IgD-negative memory B cell (primary cell): Measurements from ENCODE around the gene TBXAS1. TPM values are rescaled to one million over a fixed set of nuclear protein-coding genes. Genes with fewer than 3 reads are reported as not detected.
A peak's percentile ranks its signal among the peaks of the same experiment; 100 is the strongest.

Experiments
- H3K27ac Mint-ChIP-seq, 3 donors: one replicate each; pipeline ENCODE4 v1.8.0; 2020 to 2022; ENCODE audit warnings: mild to moderate bottlenecking in 3 of 3, mixed read lengths in 3 of 3, moderate library complexity in 1 of 3
- H3K27me3 Mint-ChIP-seq: one replicate; pipeline ENCODE4 v1.8.0; 2021; ENCODE audit warnings: mixed read lengths
- H3K36me3 Mint-ChIP-seq: one replicate; pipeline ENCODE4 v1.8.0; 2020; ENCODE audit warnings: mild to moderate bottlenecking, mixed read lengths
- H3K4me1 Mint-ChIP-seq, 3 donors: one replicate each; pipeline ENCODE4 v1.8.0; 2020 to 2022; ENCODE audit warnings: mixed read lengths in 3 of 3, mild to moderate bottlenecking in 1 of 3
- H3K4me3 Mint-ChIP-seq, 4 donors: one replicate each; pipeline ENCODE4 v1.8.0; 2020 to 2022; ENCODE audit warnings: mild to moderate bottlenecking in 4 of 4, mixed read lengths in 4 of 4, moderate library complexity in 3 of 4
- H3K9me3 Mint-ChIP-seq, 3 donors: one replicate each; pipeline ENCODE4 v1.8.0; 2020 to 2021; ENCODE audit warnings: mixed read lengths in 3 of 3, mild to moderate bottlenecking in 1 of 3
- polyA plus RNA-seq: library from polyadenylated mRNA; unstranded; fragments of 300-500 nt; fragmentation: Illumina TruSeq; gene quantifications from one replicate; pipeline ENCODE4 v1.2.3, GENCODE V29; 2021

TBXAS1 gene
- polyA plus RNA-seq, 1 donor from 2014 or later: 16.7 TPM

- Mint-ChIP-seq H3K27ac (no peak overlapping the region), H3K4me1 (peaks cover 5 to 9% (median 6%) of the 10 kb centered on the region in 3 donors), H3K9me3 (no peaks in the 10 kb centered on the region), H3K4me3 (no peak overlapping the region), H3K36me3 (peaks cover 5% of the 10 kb centered on the region), H3K27me3 (no peaks in the 10 kb centered on the region)
Observed at GRCh38 chr7:140028311-140028710, 199.2 kb downstream of the TBXAS1 start.

GRCh38 chr7:140029072-140029471 is 200.0 kb downstream of the TBXAS1 start:
- Mint-ChIP-seq H3K36me3 (peaks cover 3% of the 10 kb centered on the region), H3K4me1 (peaks cover 5 to 12% (median 6%) of the 10 kb centered on the region in 3 donors), H3K27me3 (no peaks in the 10 kb centered on the region), H3K27ac (no peak overlapping the region), H3K4me3 (no peak overlapping the region), H3K9me3 (no peaks in the 10 kb centered on the region)

GRCh38 chr7:140031364-140031763 is 202.3 kb downstream of the TBXAS1 start:
- H3K36me3 Mint-ChIP-seq: peaks cover 2% of the 10 kb centered on the region
- peak overlapping the region in 1 of 3 donors; percentile 78 for H3K27ac Mint-ChIP-seq
- peaks cover 8 to 15% (median 9%) of the 10 kb centered on the region in 3 donors for H3K4me1 Mint-ChIP-seq
- no peaks in the 10 kb centered on the region for H3K9me3 Mint-ChIP-seq
- H3K27me3 Mint-ChIP-seq: no peaks in the 10 kb centered on the region
- no peak overlapping the region for H3K4me3 Mint-ChIP-seq

- Mint-ChIP-seq H3K27ac (peak overlapping the region in 1 of 3 donors; percentile 39), H3K36me3 (peaks cover 1% of the 10 kb centered on the region), H3K4me1 (peaks cover 14 to 19% (median 18%) of the 10 kb centered on the region in 3 donors)
Observed at GRCh38 chr7:140033036-140033435, 204.0 kb downstream of the TBXAS1 start.

GRCh38 chr7:140033779-140034363 is 204.8 kb downstream of the TBXAS1 start:
- Mint-ChIP-seq H3K27ac (peak overlapping the region in 1 of 3 donors; percentile 39), H3K27me3 (no peaks in the 10 kb centered on the region), H3K4me1 (peaks cover 14 to 19% (median 18%) of the 10 kb centered on the region in 3 donors), H3K4me3 (peak overlapping the region in 1 of 4 donors; percentile 33), H3K36me3 (peaks cover 1% of the 10 kb centered on the region), H3K9me3 (no peaks in the 10 kb centered on the region)

More at GRCh38 chr7:140033036-140033435, 204.0 kb downstream of the TBXAS1 start:
- Mint-ChIP-seq H3K4me3 (no peak overlapping the region), H3K9me3 (no peaks in the 10 kb centered on the region), H3K27me3 (no peaks in the 10 kb centered on the region)

- Mint-ChIP-seq H3K27ac (no peak overlapping the region), H3K9me3 (no peaks in the 10 kb centered on the region), H3K36me3 (peaks cover 1% of the 10 kb centered on the region), H3K27me3 (no peaks in the 10 kb centered on the region), H3K4me1 (peaks cover 14 to 19% (median 18%) of the 10 kb centered on the region in 3 donors), H3K4me3 (no peak overlapping the region)
Observed at GRCh38 chr7:140034421-140034820, 205.4 kb downstream of the TBXAS1 start.

GRCh38 chr7:140035400-140036223 is 206.5 kb downstream of the TBXAS1 start:
- Mint-ChIP-seq H3K9me3 (no peaks in the 10 kb centered on the region), H3K27ac (peak overlapping the region in 1 of 3 donors; percentile 82), H3K4me1 (peaks cover 14 to 19% (median 18%) of the 10 kb centered on the region in 3 donors), H3K36me3 (peaks cover 1% of the 10 kb centered on the region), H3K4me3 (peak overlapping the region in 1 of 4 donors; percentile 43), H3K27me3 (no peaks in the 10 kb centered on the region)

GRCh38 chr7:140036224-140036962 is 207.3 kb downstream of the TBXAS1 start:
- Mint-ChIP-seq H3K36me3 (peaks cover 1% of the 10 kb centered on the region), H3K9me3 (no peaks in the 10 kb centered on the region), H3K4me3 (peak overlapping the region in 1 of 4 donors; percentile 76), H3K27ac (peak overlapping the region in 2 of 3 donors; percentile 76 to 82), H3K27me3 (no peaks in the 10 kb centered on the region), H3K4me1 (peaks cover 16 to 19% (median 18%) of the 10 kb centered on the region in 3 donors)

- H3K4me3 Mint-ChIP-seq: no peak overlapping the region
- H3K9me3 Mint-ChIP-seq: no peaks in the 10 kb centered on the region
- no peak overlapping the region for H3K27ac Mint-ChIP-seq
- peaks cover 7 to 13% (median 11%) of the 10 kb centered on the region in 3 donors for H3K4me1 Mint-ChIP-seq
- H3K36me3 Mint-ChIP-seq: peaks cover 5% of the 10 kb centered on the region
- no peaks in the 10 kb centered on the region for H3K27me3 Mint-ChIP-seq
Observed at GRCh38 chr7:140039066-140039465, 210.0 kb downstream of the TBXAS1 start.

GRCh38 chr7:140039896-140040295 is 210.8 kb downstream of the TBXAS1 start:
- peaks cover 7 to 13% (median 11%) of the 10 kb centered on the region in 3 donors for H3K4me1 Mint-ChIP-seq
- peaks cover 5% of the 10 kb centered on the region for H3K36me3 Mint-ChIP-seq
- no peaks in the 10 kb centered on the region for H3K9me3 Mint-ChIP-seq
- no peak overlapping the region for H3K4me3 Mint-ChIP-seq
- no peaks in the 10 kb centered on the region for H3K27me3 Mint-ChIP-seq
- no peak overlapping the region for H3K27ac Mint-ChIP-seq

GRCh38 chr7:140041659-140042385 is 212.8 kb downstream of the TBXAS1 start:
- peaks cover 0 to 5% (median 2%) of the 10 kb centered on the region in 3 donors for H3K4me1 Mint-ChIP-seq
- H3K27ac Mint-ChIP-seq: no peak overlapping the region
- peaks cover 5% of the 10 kb centered on the region for H3K36me3 Mint-ChIP-seq
- H3K9me3 Mint-ChIP-seq: no peaks in the 10 kb centered on the region
- no peaks in the 10 kb centered on the region for H3K27me3 Mint-ChIP-seq
- no peak overlapping the region for H3K4me3 Mint-ChIP-seq

GRCh38 chr7:140042386-140042670 is 213.3 kb downstream of the TBXAS1 start:
- Mint-ChIP-seq H3K4me1 (peaks cover 0 to 4% (median 2%) of the 10 kb centered on the region in 3 donors), H3K9me3 (no peaks in the 10 kb centered on the region), H3K27me3 (no peaks in the 10 kb centered on the region), H3K27ac (no peak overlapping the region), H3K4me3 (no peak overlapping the region), H3K36me3 (peaks cover 5% of the 10 kb centered on the region)

GRCh38 chr7:140044251-140044650 is 215.2 kb downstream of the TBXAS1 start:
- Mint-ChIP-seq H3K27me3 (no peaks in the 10 kb centered on the region), H3K9me3 (no peaks in the 10 kb centered on the region), H3K4me1 (peaks cover 0 to 3% (median 2%) of the 10 kb centered on the region in 3 donors), H3K4me3 (no peak overlapping the region), H3K36me3 (peaks cover 4% of the 10 kb centered on the region), H3K27ac (peak overlapping the region in 1 of 3 donors; percentile 39)

GRCh38 chr7:140045697-140046096 is 216.6 kb downstream of the TBXAS1 start:
- peaks cover 7% of the 10 kb centered on the region for H3K36me3 Mint-ChIP-seq

More at GRCh38 chr7:140045697-140046096, 216.6 kb downstream of the TBXAS1 start:
- Mint-ChIP-seq H3K4me1 (peaks cover 4 to 8% (median 6%) of the 10 kb centered on the region in 3 donors), H3K27me3 (no peaks in the 10 kb centered on the region), H3K9me3 (no peaks in the 10 kb centered on the region), H3K27ac (no peak overlapping the region), H3K4me3 (no peak overlapping the region)
